Trophoblast cell (in vitro differentiated cells and primary cell): ENCODE measurements around the gene POLR2J2.
"Not testable (repeated sequence)": the region's sequence is repeated elsewhere in the genome, so short reads cannot be mapped to it uniquely, and the experiment has no call there.

Source experiments
- DNase-seq, 2 donors: peaks; one replicate each; pipeline ENCODE4 v3.0.0-alpha.2; 2016
- H2AFZ ChIP-seq: 2 replicates; pipeline ENCODE4 v1.6.1; 2013; ENCODE audit warnings: low read length, moderate library complexity, mild to moderate bottlenecking; ENCODE audit not compliant: insufficient read depth, poor library complexity
- H2AK5ac ChIP-seq: 2 replicates; pipeline ENCODE4 v1.6.1; 2013; ENCODE audit warnings: mild to moderate bottlenecking, low read length
- H2BK120ac ChIP-seq: 2 replicates; pipeline ENCODE4 v1.6.1; 2013; ENCODE audit warnings: low read length, mild to moderate bottlenecking, moderate library complexity; ENCODE audit not compliant: insufficient read depth, poor library complexity
- H2BK12ac ChIP-seq: 2 replicates; pipeline ENCODE4 v1.6.1; 2013; ENCODE audit warnings: mild to moderate bottlenecking, low read length, moderate library complexity
- H2BK5ac ChIP-seq: 2 replicates; pipeline ENCODE4 v1.6.1; 2013; ENCODE audit warnings: low read length, low read depth, moderate library complexity, mild to moderate bottlenecking; ENCODE audit not compliant: poor library complexity
- H3K14ac ChIP-seq: 2 replicates; pipeline ENCODE4 v1.6.1; 2013; ENCODE audit warnings: mild to moderate bottlenecking, low read length
- H3K18ac ChIP-seq: 2 replicates; pipeline ENCODE4 v1.6.1; 2013; ENCODE audit warnings: mild to moderate bottlenecking, low read length
- H3K23ac ChIP-seq: 2 replicates; pipeline ENCODE4 v1.6.1; 2013; ENCODE audit warnings: low read length
- H3K27ac ChIP-seq: 2 replicates; pipeline ENCODE4 v1.5.1; 2013; ENCODE audit warnings: low read depth, mild to moderate bottlenecking, inconsistent platforms, low read length, moderate library complexity
- H3K27me3 ChIP-seq: 2 replicates; pipeline ENCODE4 v1.6.1; 2013; ENCODE audit warnings: inconsistent platforms, mild to moderate bottlenecking, low read length, moderate library complexity; ENCODE audit not compliant: insufficient read depth
- H3K36me3 ChIP-seq, 2 experiments: 1 replicate in 1 of 2; 2 replicates in 1 of 2; pipeline ENCODE4 v1.6.1; 2013; ENCODE audit warnings: low read length in 2 of 2, mild to moderate bottlenecking in 2 of 2, moderate library complexity in 1 of 2; ENCODE audit not compliant: insufficient read depth in 2 of 2, control insufficient read depth in 1 of 2
- H3K4ac ChIP-seq: 2 replicates; pipeline ENCODE4 v1.6.1; 2013; ENCODE audit warnings: low read depth, mild to moderate bottlenecking, low read length, moderate library complexity
- H3K4me1 ChIP-seq, 2 experiments: 1 replicate in 1 of 2; 2 replicates in 1 of 2; pipeline ENCODE4 v1.6.1; 2013; ENCODE audit warnings: low read length in 2 of 2, mild to moderate bottlenecking in 2 of 2, moderate library complexity in 1 of 2; ENCODE audit not compliant: insufficient read depth in 2 of 2, control insufficient read depth in 1 of 2
- H3K4me2 ChIP-seq: 2 replicates; pipeline ENCODE4 v1.6.1; 2013; ENCODE audit warnings: inconsistent platforms, mild to moderate bottlenecking, low read length, moderate library complexity
- H3K4me3 ChIP-seq: 2 replicates; pipeline ENCODE4 v1.5.1; 2013; ENCODE audit warnings: mild to moderate bottlenecking, low read depth, low read length, inconsistent platforms
- H3K79me1 ChIP-seq: one replicate; pipeline ENCODE4 v1.6.1; 2013; ENCODE audit warnings: low read length
- H3K79me2 ChIP-seq: 2 replicates; pipeline ENCODE4 v1.6.1; 2013; ENCODE audit warnings: low read length, mild to moderate bottlenecking; ENCODE audit not compliant: control insufficient read depth, insufficient read depth, poor library complexity
- H3K9ac ChIP-seq: 2 replicates; pipeline ENCODE4 v1.6.1; 2013; ENCODE audit warnings: mild to moderate bottlenecking, low read length
- H3K9me3 ChIP-seq: 2 replicates; pipeline ENCODE4 v1.6.1; 2013; ENCODE audit warnings: low read depth, mild to moderate bottlenecking, control low read depth, inconsistent platforms, low read length; ENCODE audit not compliant: insufficient read depth
- H4K12ac ChIP-seq: 2 replicates; pipeline ENCODE4 v1.6.1; 2013; ENCODE audit warnings: low read depth, mild to moderate bottlenecking, low read length, moderate library complexity
- H4K8ac ChIP-seq: 2 replicates; pipeline ENCODE4 v1.6.1; 2013; ENCODE audit warnings: low read depth, mild to moderate bottlenecking, low read length, moderate library complexity
- H4K91ac ChIP-seq: one replicate; pipeline ENCODE4 v1.6.1; 2013; ENCODE audit warnings: low read depth, mild to moderate bottlenecking, low read length, moderate library complexity
- WGBS: extraction: QIAGEN DNeasy Blood & Tissue Kit; methylation state at CpG from one replicate; pipeline ENCODE4 v1.1.7; 2013; ENCODE audit warnings: missing lambda C conversion rate; ENCODE audit not compliant: insufficient read length, insufficient coverage; ENCODE audit errors: extremely low coverage; 5-methylcytosine and 5-hydroxymethylcytosine counted together

Gene POLR2J2

DNA sequence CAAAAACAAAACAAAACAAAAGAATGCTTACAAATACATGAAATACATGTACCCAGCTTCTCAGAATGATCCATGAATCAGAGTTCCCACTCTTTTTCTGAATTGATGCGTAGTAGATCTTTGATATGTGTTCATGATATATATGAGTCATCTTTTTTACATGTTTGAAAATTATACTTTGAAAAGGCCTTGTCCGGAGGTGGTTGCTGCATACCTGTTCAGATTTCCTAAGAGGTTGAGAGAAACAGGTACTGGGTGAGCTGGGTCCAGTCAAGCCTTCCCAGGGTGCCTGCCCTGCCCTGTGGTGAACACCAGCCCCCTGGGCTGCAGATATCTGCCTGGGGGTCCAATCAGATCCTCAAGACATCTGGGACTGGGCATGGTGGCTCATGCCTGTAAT, 4.1 kb upstream of the POLR2J2 start:
- H2BK5ac ChIP-seq, H3K18ac ChIP-seq, H4K8ac ChIP-seq, H3K79me1 ChIP-seq, H3K14ac ChIP-seq, H4K12ac ChIP-seq, H3K23ac ChIP-seq, H3K36me3 ChIP-seq, H4K91ac ChIP-seq, DNase-seq, H3K9ac ChIP-seq, H3K4me2 ChIP-seq, H2AFZ ChIP-seq, H3K9me3 ChIP-seq, H2BK120ac ChIP-seq, H3K79me2 ChIP-seq, H3K4me1 ChIP-seq, H3K4ac ChIP-seq, H2AK5ac ChIP-seq, H3K4me3 ChIP-seq, H3K27me3 ChIP-seq, H3K27ac ChIP-seq, H2BK12ac ChIP-seq: not testable (repeated sequence)
- no CpG with 5 or more reads among the region's 2 CpGs for WGBS

- not testable (repeated sequence) for H2AFZ ChIP-seq, DNase-seq, H3K36me3 ChIP-seq, H2BK12ac ChIP-seq, H3K9me3 ChIP-seq, H2BK5ac ChIP-seq, H4K8ac ChIP-seq, H3K9ac ChIP-seq, H3K27ac ChIP-seq, H3K4ac ChIP-seq, H3K18ac ChIP-seq, H2AK5ac ChIP-seq, H2BK120ac ChIP-seq, H3K23ac ChIP-seq, H3K4me3 ChIP-seq, H3K4me2 ChIP-seq, H3K79me1 ChIP-seq, H3K27me3 ChIP-seq, H3K14ac ChIP-seq, H4K12ac ChIP-seq, H4K91ac ChIP-seq, H3K79me2 ChIP-seq, H3K4me1 ChIP-seq
- no CpG with 5 or more reads among the region's 9 CpGs for WGBS
Measured at GRCh38 chr7:102673447-102674067, 2.1 kb upstream of the POLR2J2 start.

GRCh38 chr7:102671956-102672307, 469 bp upstream of the POLR2J2 start:
- H3K4ac ChIP-seq, H3K4me3 ChIP-seq, H2AFZ ChIP-seq, H3K36me3 ChIP-seq, H3K4me2 ChIP-seq, H4K8ac ChIP-seq, H3K4me1 ChIP-seq, H3K9ac ChIP-seq, H3K79me2 ChIP-seq, H4K12ac ChIP-seq, H2AK5ac ChIP-seq, DNase-seq, H2BK120ac ChIP-seq, H2BK12ac ChIP-seq, H3K14ac ChIP-seq, H3K9me3 ChIP-seq, H3K18ac ChIP-seq, H3K79me1 ChIP-seq, H4K91ac ChIP-seq, H3K27ac ChIP-seq, H3K23ac ChIP-seq, H3K27me3 ChIP-seq, H2BK5ac ChIP-seq: not testable (repeated sequence)
- no CpG with 5 or more reads among the region's 9 CpGs for WGBS

GRCh38 chr7:102667523-102667922, 3.9 kb downstream of the POLR2J2 start:
- H4K8ac ChIP-seq, H3K79me2 ChIP-seq, H3K79me1 ChIP-seq, H4K12ac ChIP-seq, H3K9me3 ChIP-seq, H4K91ac ChIP-seq, H2BK12ac ChIP-seq, H3K4ac ChIP-seq, H3K4me2 ChIP-seq, H3K4me1 ChIP-seq, H2BK5ac ChIP-seq, H3K18ac ChIP-seq, DNase-seq, H2AFZ ChIP-seq, H3K4me3 ChIP-seq, H3K9ac ChIP-seq, H3K14ac ChIP-seq, H2AK5ac ChIP-seq, H3K27ac ChIP-seq, H2BK120ac ChIP-seq, H3K23ac ChIP-seq, H3K36me3 ChIP-seq, H3K27me3 ChIP-seq: not testable (repeated sequence)
- no CpG with 5 or more reads among the region's 14 CpGs for WGBS
